Right renal cortex interstitium (tissue), 3 donors: ENCODE results near the gene IQSEC3. TPM values are rescaled to one million over a fixed set of nuclear protein-coding genes. Genes with fewer than 3 reads are reported as not detected.
"Not testable (repeated sequence)": the region's sequence is repeated elsewhere in the genome, so short reads cannot be mapped to it uniquely, and the experiment has no call there.

Experiments used
- DNase-seq, 3 donors: peaks; one replicate each; pipeline ENCODE4 v3.0.0-alpha.2; 2013; ENCODE audit warnings: low read depth in 3 of 3, low spot score in 2 of 3
- polyA plus RNA-seq, 3 donors: library from polyadenylated mRNA; unstranded; fragments of 120-200 nt; gene quantifications; one replicate each; pipeline ENCODE4 v1.2.1, GENCODE V29; 2013; ENCODE audit not compliant: insufficient read length in 3 of 3

IQSEC3 gene
- polyA plus RNA-seq, 3 donors, result 4.5 to 6.7 (median 5.7) TPM

DNA sequence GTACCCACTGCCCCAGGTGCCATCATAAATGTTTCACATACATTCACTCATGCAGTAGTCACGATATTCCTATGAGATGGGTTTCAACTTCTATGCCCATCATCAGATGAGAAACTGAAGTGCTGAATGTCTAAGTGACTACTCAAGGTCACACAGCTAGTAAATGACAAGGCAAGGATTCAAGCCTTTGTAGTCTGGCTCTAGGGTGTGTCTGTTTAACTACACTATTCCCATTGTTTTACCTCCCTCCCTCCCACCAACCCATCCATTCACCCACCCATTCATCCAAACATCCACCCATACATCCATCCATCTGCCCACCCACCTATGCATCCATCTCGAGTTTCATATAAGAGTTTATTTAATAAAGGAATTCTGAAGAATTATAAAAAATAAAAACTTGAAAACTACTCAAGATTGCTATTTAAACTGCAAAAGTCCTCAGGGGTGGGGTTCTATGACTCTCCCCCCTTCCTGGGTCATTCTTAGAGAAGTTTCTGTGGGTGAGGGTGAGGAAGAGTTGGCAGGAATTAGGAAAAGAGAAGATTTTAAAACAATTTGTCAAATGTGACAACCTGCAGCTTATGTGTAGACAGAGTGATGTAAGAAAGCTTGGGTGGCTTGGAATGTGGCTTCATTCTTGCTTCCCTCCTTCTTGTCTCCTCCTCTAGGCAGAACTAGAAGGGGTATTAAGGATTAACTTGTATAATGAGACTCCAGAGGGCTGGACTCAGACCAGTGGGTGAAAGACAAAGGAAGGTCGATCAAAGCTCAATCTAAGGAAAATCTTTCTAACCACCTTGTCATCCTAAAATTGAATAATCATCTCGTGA, 13.4 kb upstream of the IQSEC3 start:
- DNase-seq, result not testable (repeated sequence)

- DNase-seq, result no peak
Measured at GRCh38 chr12:53735-54730, 12.5 kb upstream of the IQSEC3 start.

DNA sequence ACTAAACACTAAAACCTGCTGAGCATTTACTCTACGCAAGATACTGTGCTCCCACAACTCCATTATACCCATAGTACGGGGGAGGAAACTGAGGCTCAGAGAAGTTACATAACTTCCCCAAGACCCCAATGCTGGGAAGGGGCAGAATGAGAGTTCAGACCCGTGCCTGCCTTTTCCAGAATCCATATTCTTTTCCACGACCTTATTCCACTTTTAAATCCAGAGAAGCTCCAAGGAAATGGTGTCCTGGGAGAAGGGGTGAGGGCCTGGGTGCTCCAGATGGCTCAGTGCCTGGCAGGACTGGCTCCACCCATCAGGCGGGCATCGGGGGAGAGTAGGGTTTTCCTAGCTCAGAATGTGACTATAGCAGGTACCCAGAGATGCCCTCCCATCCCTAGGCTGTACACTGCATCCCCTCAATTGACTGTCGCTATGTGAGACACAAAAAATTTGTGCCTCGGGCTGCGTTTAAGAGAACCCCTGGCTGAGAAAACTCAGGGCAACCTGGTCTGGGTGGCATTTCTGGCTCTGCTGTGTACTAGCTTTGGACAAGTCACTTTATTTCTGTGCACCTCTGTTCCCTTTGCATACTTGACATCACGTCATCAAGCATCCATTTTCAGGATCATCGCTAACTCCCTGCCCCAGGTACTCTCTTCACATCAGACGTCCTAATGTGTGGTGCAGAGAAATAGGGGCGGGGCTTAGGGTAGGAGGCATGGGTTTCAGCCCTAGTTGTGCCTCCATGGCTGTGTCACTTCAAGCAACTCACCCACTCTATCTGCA, 11.6 kb upstream of the IQSEC3 start:
- DNase-seq, result no peak

DNA sequence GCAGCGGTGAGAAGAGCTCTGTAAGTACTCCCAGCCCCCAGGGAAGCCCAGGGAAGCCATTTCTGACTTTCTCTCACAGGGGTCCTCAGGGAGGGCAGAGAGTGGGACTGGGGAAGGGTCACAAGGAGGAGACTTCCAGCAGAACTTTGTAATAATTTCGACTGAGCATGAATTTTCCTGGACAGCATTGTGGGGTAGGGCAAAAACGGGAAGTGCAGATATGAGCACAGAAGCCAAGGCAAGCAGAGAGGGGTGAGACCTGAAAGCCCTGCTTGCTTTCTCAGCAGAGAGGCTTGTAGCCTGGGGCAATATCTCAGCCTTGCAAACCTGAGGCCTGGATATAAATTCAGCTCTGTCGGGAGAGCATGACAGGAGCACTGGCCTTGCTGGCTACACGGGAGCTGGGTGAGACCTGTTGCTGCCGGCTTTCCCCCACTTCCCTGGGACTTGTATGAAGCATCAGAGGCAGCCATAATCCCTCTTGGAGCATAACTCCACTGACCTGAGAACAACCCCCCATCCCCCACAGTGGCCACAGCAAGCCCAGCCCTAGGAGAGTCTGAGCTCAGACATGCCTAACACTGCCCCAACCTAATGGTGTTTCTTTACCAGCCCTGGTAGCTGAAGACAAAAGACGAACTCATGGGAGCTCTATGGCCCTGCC, 9.8 kb upstream of the IQSEC3 start:
- no peak for DNase-seq

DNA sequence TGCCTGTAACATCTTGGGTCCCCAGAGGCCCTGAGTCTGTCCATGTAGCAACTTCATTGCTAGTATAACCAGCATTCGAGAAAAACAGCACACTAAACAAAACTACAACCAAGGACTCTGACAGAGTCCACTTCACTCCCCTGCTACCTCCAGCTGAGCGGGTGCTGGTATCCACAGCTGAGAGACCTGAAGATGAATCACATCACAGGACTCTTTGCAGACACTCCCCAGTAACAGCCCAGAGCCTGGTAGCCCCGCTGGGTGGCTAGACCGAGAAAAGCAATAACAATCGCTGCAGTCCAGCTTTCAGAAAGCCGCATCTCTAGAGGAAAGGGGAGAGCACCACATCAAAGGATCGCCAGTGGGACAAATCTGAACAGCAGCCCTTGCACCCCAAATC, 9.0 kb upstream of the IQSEC3 start:
- no peak for DNase-seq

- no peak for DNase-seq
Measured at GRCh38 chr12:58832-59231, 7.7 kb upstream of the IQSEC3 start.

GRCh38 chr12:61845-62244, 4.7 kb upstream of the IQSEC3 start:
- DNase-seq, result not testable (repeated sequence)

DNA sequence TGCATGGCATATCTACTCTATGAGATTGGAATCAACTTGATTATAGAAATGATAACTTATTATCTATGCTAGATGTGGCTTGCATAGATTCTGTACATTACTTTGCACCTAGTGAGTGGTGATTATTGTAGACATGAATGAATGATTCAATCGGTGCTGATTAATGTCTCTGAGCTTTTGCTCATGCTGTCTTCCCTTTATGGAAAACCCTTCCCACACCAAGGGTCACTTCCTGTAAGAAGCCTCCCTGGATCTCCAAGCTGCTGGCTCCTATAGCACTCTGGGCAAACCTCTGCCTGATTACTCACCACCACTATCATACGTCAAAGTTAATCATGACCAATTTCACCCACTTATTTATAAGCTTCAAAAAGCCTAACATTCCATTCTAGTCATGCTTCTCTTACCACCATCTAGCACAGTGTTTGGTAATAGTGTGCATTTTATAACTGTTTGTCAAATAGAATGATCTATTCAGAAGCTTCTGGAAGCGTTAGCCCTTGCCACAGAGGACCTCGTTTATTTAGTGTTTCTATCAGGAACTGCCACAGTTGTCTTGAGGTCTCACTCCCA, 990 bp upstream of the IQSEC3 start:
- not testable (repeated sequence) for DNase-seq

GRCh38 chr12:66782-67504, 376 bp downstream of the IQSEC3 start:
- DNase-seq, result peak in 2 of 3 donors; percentile 14 to 30

- not testable (repeated sequence) for DNase-seq
Measured at GRCh38 chr12:69677-70076, 3.1 kb downstream of the IQSEC3 start.

- not testable (repeated sequence) for DNase-seq
Measured at GRCh38 chr12:70541-70940, 4.0 kb downstream of the IQSEC3 start.

- not testable (repeated sequence) for DNase-seq
Measured at GRCh38 chr12:72018-72417, 5.5 kb downstream of the IQSEC3 start.

DNA sequence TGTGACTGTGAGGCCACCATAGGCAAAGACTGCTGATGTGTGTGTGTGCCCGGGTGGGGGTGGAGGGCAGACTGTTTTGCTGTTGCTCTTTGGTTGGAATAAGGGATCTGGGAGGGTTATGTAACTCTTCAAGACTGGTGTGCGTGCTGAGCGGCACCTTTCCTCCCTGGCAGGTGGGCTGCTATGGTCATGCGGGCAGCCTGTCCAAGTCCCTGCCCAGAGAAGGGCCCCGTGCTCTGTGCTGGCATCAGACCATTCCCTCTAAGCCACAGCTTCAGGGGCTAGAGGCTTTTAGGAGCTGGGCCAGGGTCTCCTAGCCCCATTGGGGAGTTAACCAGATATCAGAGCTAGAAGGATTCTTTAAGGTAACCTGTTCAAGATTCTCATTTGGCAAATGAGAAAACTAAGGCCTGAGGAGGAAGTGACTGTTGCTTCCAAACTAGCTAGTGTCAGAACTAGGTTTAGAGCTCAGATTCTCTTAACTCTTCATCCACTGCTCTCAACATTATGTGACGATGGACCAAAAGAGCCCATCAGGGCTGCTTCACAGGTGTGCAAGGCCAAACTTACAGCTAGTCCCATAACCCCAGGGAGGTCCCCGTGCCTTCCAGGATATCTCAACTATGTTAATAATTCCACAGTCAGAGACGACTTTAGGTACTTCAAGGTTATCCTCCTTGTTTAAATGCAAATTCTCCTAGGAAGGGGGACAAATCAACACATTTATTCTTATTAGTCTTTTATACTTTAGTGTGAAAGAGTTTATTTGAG, 8.0 kb downstream of the IQSEC3 start:
- DNase-seq, result not testable (repeated sequence)

- DNase-seq, result not testable (repeated sequence)
Measured at GRCh38 chr12:75541-75940, 9.0 kb downstream of the IQSEC3 start.

GRCh38 chr12:76102-76501, 9.5 kb downstream of the IQSEC3 start:
- DNase-seq, result not testable (repeated sequence)

DNA sequence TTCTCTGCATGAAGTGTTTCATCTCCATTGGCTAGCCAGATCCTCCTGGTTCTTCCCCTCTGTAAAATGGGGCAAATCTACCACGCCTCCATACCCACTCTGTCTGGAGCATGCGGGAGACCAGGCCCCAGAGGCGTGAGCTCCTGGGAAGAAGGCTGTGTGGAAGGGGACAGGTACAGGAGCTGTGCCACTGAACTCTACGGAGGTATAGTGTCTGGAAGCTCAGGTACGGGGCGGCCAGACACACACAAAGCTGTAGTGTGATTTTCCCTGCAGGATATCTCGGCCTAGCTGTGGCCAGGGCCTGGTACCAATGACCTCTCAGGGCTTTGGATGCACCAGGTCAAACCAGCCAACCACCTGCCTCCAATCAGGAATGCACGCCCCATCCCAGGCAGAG, 10.0 kb downstream of the IQSEC3 start:
- DNase-seq, result not testable (repeated sequence)

DNA sequence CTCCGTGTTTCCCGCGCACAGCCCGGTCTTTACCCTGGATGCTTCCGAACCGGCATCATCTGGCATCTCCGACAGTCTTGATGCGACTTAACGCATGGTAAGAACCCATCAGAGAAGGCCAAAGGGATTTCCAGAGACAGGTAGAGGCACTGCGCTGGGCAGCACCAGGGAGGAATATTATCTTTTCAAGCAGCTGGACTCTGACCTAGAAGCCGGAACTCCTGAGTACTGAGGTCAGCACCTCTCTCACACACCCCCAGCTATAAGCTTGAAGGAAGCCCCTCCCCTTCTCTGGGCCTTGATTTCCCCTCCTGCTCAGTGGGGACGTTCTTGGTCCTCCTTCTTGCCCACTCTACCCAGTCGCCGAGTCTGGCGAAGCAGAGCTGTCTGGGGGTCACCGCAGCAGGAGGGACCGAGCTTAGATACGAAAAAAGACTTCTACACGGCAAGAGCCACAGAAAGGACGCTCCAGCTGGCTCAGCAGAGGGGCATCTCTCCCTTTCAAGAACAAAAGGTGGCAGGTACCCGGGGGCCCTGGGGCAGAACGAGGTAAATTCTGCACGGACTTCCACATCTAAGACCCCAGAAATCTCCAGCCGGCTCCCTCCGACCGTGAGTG, 10.6 kb downstream of the IQSEC3 start:
- DNase-seq, result not testable (repeated sequence)
